ENCODE data around the gene OR4D2.
"Not testable (repeated sequence)": the region's sequence is repeated elsewhere in the genome, so short reads cannot be mapped to it uniquely, and the experiment has no call there.

The OR4D2 gene

GRCh38 chr17:58166682-58167081 is at the start of gene OR4D2:
Gene OR4D2 (plus strand): TSS chr17:58166982. CDS start chr17:58169656, 2,674 bp downstream.
- DNase-seq: no peak

- DNase-seq: no peak
These were observed 49.4 kb upstream of the OR4D2 start for GRCh38 chr17:58117382-58117781.

GRCh38 chr17:58119491-58119890 is 47.3 kb upstream of the OR4D2 start:
- no peak for DNase-seq

- no peak for DNase-seq
These were observed 46.5 kb upstream of the OR4D2 start for GRCh38 chr17:58120195-58120822.

- no peak for DNase-seq
These were observed 44.9 kb upstream of the OR4D2 start for GRCh38 chr17:58121925-58122324.

GRCh38 chr17:58127846-58128245 is 38.9 kb upstream of the OR4D2 start:
- DNase-seq: no peak

- not testable (repeated sequence) for DNase-seq
These were observed 34.1 kb upstream of the OR4D2 start for GRCh38 chr17:58132697-58133096.

- no peak for DNase-seq
These were observed 30.0 kb upstream of the OR4D2 start for GRCh38 chr17:58136669-58137279.

- no peak for DNase-seq
These were observed 25.3 kb upstream of the OR4D2 start for GRCh38 chr17:58141505-58141904.

- DNase-seq: not testable (repeated sequence)
These were observed 23.4 kb upstream of the OR4D2 start for GRCh38 chr17:58143335-58143734.

- no peak for DNase-seq
These were observed 22.0 kb upstream of the OR4D2 start for GRCh38 chr17:58144801-58145200.

- no peak for DNase-seq
These were observed 18.8 kb upstream of the OR4D2 start, which contains the start of gene OR4D1 for GRCh38 chr17:58147930-58148434. Gene OR4D1 (plus strand): TSS chr17:58148384. CDS start chr17:58155154, 6,770 bp downstream.

GRCh38 chr17:58148609-58149008 is 18.2 kb upstream of the OR4D2 start:
- DNase-seq: no peak

- DNase-seq: no peak
These were observed 16.4 kb upstream of the OR4D2 start for GRCh38 chr17:58150394-58150793.

- DNase-seq: no peak
These were observed 13.7 kb upstream of the OR4D2 start for GRCh38 chr17:58153046-58153445.

- DNase-seq: no peak
These were observed 13.1 kb upstream of the OR4D2 start for GRCh38 chr17:58153671-58154070.

GRCh38 chr17:58156839-58157803 is 9.7 kb upstream of the OR4D2 start:
- DNase-seq: peak in 4 of 14 donors; percentile 0 to 37 (median 4)

- no peak for DNase-seq
These were observed 8.6 kb upstream of the OR4D2 start for GRCh38 chr17:58158181-58158580.

- DNase-seq: no peak
These were observed 5.2 kb upstream of the OR4D2 start for GRCh38 chr17:58161566-58161965.

- no peak for DNase-seq
These were observed 801 bp upstream of the OR4D2 start for GRCh38 chr17:58165981-58166380.

- DNase-seq: no peak
These were observed 3.8 kb downstream of the OR4D2 start for GRCh38 chr17:58170622-58171021.

- no peak for DNase-seq
These were observed 5.7 kb downstream of the OR4D2 start for GRCh38 chr17:58172369-58173071.

All from C1 segment of cervical spinal cord (tissue), 14 donors.